HepG2 (cell line): ENCODE results near the gene ABCC1. TPM values are rescaled to one million over a fixed set of nuclear protein-coding genes. Genes with fewer than 3 reads are reported as not detected.

Experiments used
- DMAP1 ChIP-seq: IDR thresholded peaks from 2 replicates; pipeline ENCODE4 v1.6.1; 2016
- FOXA1 ChIP-seq, 2 experiments: fragments of 450-650 bp in 1 of 2; sonication (generic) in 1 of 2; formaldehyde crosslinking in 1 of 2; IDR thresholded peaks; 2 replicates each; pipeline versions ENCODE4 v1.4.0 to v1.6.1; 2016 to 2020; ENCODE audit warnings: missing genetic modification reagents in 1 of 2
- FOXJ3 ChIP-seq: sonication (generic); formaldehyde crosslinking; IDR thresholded peaks from 2 replicates; pipeline ENCODE4 v1.4.0; 2020; ENCODE audit warnings: missing genetic modification reagents, mild to moderate bottlenecking, borderline replicate concordance
- KDM6A ChIP-seq: IDR thresholded peaks from 2 replicates; pipeline ENCODE4 v1.6.1; 2016; ENCODE audit warnings: low read depth
- PPARG ChIP-seq: conservative IDR thresholded peaks from 2 replicates; pipeline ENCODE4 v1.6.1; 2016; ENCODE audit warnings: missing biosample characterization, missing genetic modification reagents
- SIN3B ChIP-seq: fragments of 150-350 bp; IDR thresholded peaks from 2 replicates; pipeline ENCODE4 v1.6.1; 2014; ENCODE audit warnings: low read length
- SP1 ChIP-seq, 2 experiments: fragments of 450-650 bp in 1 of 2; sonication (generic) in 1 of 2; formaldehyde crosslinking in 1 of 2; IDR thresholded peaks; 2 replicates each; pipeline versions ENCODE4 v1.4.0 to v1.6.1; 2016 to 2020; ENCODE audit warnings: missing genetic modification reagents in 1 of 2
- ZNF33A ChIP-seq: sonication (generic); formaldehyde crosslinking; IDR thresholded peaks from 2 replicates; pipeline ENCODE4 v1.5.1; 2020; ENCODE audit warnings: missing genetic modification reagents, mild to moderate bottlenecking, moderate library complexity, borderline replicate concordance
- ZNF383 ChIP-seq: sonication (generic); formaldehyde crosslinking; IDR thresholded peaks from 2 replicates; pipeline ENCODE4 v1.4.0; 2020; ENCODE audit warnings: missing genetic modification reagents, mild to moderate bottlenecking, borderline replicate concordance
- ZNF512B ChIP-seq: sonication (generic); formaldehyde crosslinking; IDR thresholded peaks from 2 replicates; pipeline ENCODE4 v1.5.1; 2020; ENCODE audit warnings: missing genetic modification reagents, mild to moderate bottlenecking, borderline replicate concordance
- ZNF546 ChIP-seq: sonication (generic); formaldehyde crosslinking; conservative IDR thresholded peaks from 2 replicates; pipeline ENCODE4 v1.8.1; 2023; ENCODE audit warnings: mild to moderate bottlenecking, missing genetic modification reagents
- ZNF598 ChIP-seq: sonication (generic); formaldehyde crosslinking; IDR thresholded peaks from 2 replicates; pipeline ENCODE4 v1.5.1; 2020; ENCODE audit warnings: mild to moderate bottlenecking, missing genetic modification reagents, borderline replicate concordance
- polyA plus RNA-seq, 8 experiments: library from polyadenylated mRNA; depleted of rRNA in 3 of 8; stranded (reverse) in 7 of 8; unstranded in 1 of 8; fragments of >200 nt; fragmentation: Illumina TruSeq in 4 of 8; extraction: Trizol in 4 of 8; gene quantifications; 2 replicates each; pipeline versions ENCODE4 v1.2.1 to v1.2.3, GENCODE V29; 2011 to 2016; ENCODE audit warnings: low read depth in 4 of 8, missing spikeins in 1 of 8, mixed read lengths in 1 of 8; ENCODE audit not compliant: insufficient read depth in 1 of 8
- total RNA-seq, 5 experiments: library from RNA; depleted of rRNA; stranded (reverse); fragments of >200 nt; fragmentation: Illumina TruSeq; extraction: Trizol; gene quantifications; 2 replicates each; pipeline ENCODE4 v1.2.3, GENCODE V29; 2016; ENCODE audit warnings: low read depth in 1 of 5
- TF ChIP-seq, protein P1 (sequence below): sonication (generic); formaldehyde crosslinking; IDR thresholded peaks from 2 replicates; pipeline ENCODE4 v1.5.1; 2020; ENCODE audit warnings: mild to moderate bottlenecking, missing genetic modification reagents, borderline replicate concordance
- TF ChIP-seq, protein P2 (sequence below): sonication (generic); formaldehyde crosslinking; IDR thresholded peaks from 2 replicates; pipeline ENCODE4 v1.5.0; 2020; ENCODE audit warnings: mild to moderate bottlenecking, missing genetic modification reagents, borderline replicate concordance
- TF ChIP-seq, protein P3 (sequence below): sonication (generic); formaldehyde crosslinking; IDR thresholded peaks from 2 replicates; pipeline ENCODE4 v1.5.1; 2020; ENCODE audit warnings: missing genetic modification reagents, mild to moderate bottlenecking, borderline replicate concordance

ABCC1 gene
- total and polyA plus RNA-seq, 2 of the 13 experiments (the other 11 are each of a cell fraction or from before 2014, with no cell fraction given), result 13.0 to 30.6 TPM

GRCh38 chr16:15949210-15950160 is at the start of gene ABCC1 (continued):
- TF ChIP-seq ZNF512B (CRISPR knock-in tag), result no peak
- TF ChIP-seq ZNF33A (CRISPR knock-in tag), result no peak
- TF ChIP-seq ZNF546, result no peak
- no peak for TF ChIP-seq ZNF383
- TF ChIP-seq SIN3B, result no peak
- no peak for TF ChIP-seq DMAP1
- no peak for TF ChIP-seq PPARG (CRISPR knock-in tag)
- no peak for TF ChIP-seq FOXJ3 (CRISPR knock-in tag)
- TF ChIP-seq, protein P1, sequence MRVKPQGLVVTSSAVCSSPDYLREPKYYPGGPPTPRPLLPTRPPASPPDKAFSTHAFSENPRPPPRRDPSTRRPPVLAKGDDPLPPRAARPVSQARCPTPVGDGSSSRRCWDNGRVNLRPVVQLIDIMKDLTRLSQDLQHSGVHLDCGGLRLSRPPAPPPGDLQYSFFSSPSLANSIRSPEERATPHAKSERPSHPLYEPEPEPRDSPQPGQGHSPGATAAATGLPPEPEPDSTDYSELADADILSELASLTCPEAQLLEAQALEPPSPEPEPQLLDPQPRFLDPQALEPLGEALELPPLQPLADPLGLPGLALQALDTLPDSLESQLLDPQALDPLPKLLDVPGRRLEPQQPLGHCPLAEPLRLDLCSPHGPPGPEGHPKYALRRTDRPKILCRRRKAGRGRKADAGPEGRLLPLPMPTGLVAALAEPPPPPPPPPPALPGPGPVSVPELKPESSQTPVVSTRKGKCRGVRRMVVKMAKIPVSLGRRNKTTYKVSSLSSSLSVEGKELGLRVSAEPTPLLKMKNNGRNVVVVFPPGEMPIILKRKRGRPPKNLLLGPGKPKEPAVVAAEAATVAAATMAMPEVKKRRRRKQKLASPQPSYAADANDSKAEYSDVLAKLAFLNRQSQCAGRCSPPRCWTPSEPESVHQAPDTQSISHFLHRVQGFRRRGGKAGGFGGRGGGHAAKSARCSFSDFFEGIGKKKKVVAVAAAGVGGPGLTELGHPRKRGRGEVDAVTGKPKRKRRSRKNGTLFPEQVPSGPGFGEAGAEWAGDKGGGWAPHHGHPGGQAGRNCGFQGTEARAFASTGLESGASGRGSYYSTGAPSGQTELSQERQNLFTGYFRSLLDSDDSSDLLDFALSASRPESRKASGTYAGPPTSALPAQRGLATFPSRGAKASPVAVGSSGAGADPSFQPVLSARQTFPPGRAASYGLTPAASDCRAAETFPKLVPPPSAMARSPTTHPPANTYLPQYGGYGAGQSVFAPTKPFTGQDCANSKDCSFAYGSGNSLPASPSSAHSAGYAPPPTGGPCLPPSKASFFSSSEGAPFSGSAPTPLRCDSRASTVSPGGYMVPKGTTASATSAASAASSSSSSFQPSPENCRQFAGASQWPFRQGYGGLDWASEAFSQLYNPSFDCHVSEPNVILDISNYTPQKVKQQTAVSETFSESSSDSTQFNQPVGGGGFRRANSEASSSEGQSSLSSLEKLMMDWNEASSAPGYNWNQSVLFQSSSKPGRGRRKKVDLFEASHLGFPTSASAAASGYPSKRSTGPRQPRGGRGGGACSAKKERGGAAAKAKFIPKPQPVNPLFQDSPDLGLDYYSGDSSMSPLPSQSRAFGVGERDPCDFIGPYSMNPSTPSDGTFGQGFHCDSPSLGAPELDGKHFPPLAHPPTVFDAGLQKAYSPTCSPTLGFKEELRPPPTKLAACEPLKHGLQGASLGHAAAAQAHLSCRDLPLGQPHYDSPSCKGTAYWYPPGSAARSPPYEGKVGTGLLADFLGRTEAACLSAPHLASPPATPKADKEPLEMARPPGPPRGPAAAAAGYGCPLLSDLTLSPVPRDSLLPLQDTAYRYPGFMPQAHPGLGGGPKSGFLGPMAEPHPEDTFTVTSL (CRISPR knock-in tag), result no peak
- no peak for TF ChIP-seq ZNF598 (CRISPR knock-in tag)
- TF ChIP-seq, protein P2, sequence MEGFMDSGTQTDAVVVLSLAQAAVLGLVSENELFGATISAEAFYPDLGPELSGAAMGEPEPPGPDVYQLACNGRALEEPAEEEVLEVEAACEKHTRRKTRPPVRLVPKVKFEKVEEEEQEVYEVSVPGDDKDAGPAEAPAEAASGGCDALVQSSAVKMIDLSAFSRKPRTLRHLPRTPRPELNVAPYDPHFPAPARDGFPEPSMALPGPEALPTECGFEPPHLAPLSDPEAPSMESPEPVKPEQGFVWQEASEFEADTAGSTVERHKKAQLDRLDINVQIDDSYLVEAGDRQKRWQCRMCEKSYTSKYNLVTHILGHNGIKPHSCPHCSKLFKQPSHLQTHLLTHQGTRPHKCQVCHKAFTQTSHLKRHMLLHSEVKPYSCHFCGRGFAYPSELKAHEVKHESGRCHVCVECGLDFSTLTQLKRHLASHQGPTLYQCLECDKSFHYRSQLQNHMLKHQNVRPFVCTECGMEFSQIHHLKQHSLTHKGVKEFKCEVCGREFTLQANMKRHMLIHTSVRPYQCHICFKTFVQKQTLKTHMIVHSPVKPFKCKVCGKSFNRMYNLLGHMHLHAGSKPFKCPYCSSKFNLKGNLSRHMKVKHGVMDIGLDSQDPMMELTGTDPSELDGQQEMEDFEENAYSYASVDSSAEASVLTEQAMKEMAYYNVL (CRISPR knock-in tag), result no peak
- TF ChIP-seq FOXA1 (IDR thresholded peaks at IDR 0.05), result no peak
- no peak for TF ChIP-seq FOXA1 (CRISPR knock-in tag; IDR thresholded peaks at IDR 0.05)
- TF ChIP-seq, protein P3, sequence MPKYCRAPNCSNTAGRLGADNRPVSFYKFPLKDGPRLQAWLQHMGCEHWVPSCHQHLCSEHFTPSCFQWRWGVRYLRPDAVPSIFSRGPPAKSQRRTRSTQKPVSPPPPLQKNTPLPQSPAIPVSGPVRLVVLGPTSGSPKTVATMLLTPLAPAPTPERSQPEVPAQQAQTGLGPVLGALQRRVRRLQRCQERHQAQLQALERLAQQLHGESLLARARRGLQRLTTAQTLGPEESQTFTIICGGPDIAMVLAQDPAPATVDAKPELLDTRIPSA (CRISPR knock-in tag), result no peak
- no peak for TF ChIP-seq SP1 (IDR thresholded peaks at IDR 0.05)
- TF ChIP-seq SP1 (CRISPR knock-in tag; IDR thresholded peaks at IDR 0.05), result no peak
- no peak for TF ChIP-seq KDM6A (CRISPR knock-in tag)
